Endothelial cell of umbilical vein (primary cell): ENCODE results near the gene CDCA3.

ENCODE experiments used
- CTCF ChIP-seq, 2 donors: IDR thresholded peaks; 1 replicate in 1 of 2; 2 replicates in 1 of 2; pipeline ENCODE4 v1.5.1; 2011; ENCODE audit warnings: low read length in 2 of 2, mild to moderate bottlenecking in 2 of 2, moderate library complexity in 2 of 2, control low read depth in 1 of 2, inconsistent platforms in 1 of 2, low read depth in 1 of 2; ENCODE audit not compliant: insufficient read depth in 1 of 2; ENCODE audit errors: extremely low read depth in 1 of 2
- JUN ChIP-seq: IDR thresholded peaks from 2 replicates; pipeline ENCODE4 v1.6.1; 2011; ENCODE audit warnings: borderline replicate concordance, low read depth; ENCODE audit not compliant: insufficient read length, insufficient read depth
- MYC ChIP-seq: IDR thresholded peaks from one replicate; pipeline ENCODE4 v1.6.1; 2011; ENCODE audit warnings: mild to moderate bottlenecking, low read depth, low read length
- POLR2A ChIP-seq: IDR thresholded peaks from 2 replicates; pipeline ENCODE4 v1.6.1; 2012; ENCODE audit warnings: low read depth, mild to moderate bottlenecking, control low read depth, low read length
- POLR2AphosphoS5 ChIP-seq: IDR thresholded peaks from 2 replicates; pipeline ENCODE4 v1.6.1; 2012; ENCODE audit warnings: low read depth, mild to moderate bottlenecking, control low read depth, low read length, moderate library complexity; ENCODE audit not compliant: insufficient read depth

GRCh38 chr12:6818645-6819044 is 32.4 kb downstream of the CDCA3 start:
- no peak for TF ChIP-seq CTCF (IDR thresholded peaks at IDR 0.05; ENCODE audit: extremely low read depth in 1 of 2, insufficient read depth in 1 of 2, low read depth in 1 of 2, low read length in 2 of 2)
- no peak for TF ChIP-seq POLR2A
- TF ChIP-seq MYC, result no peak
- TF ChIP-seq POLR2AphosphoS5, result no peak
- no peak for TF ChIP-seq JUN
